Measurements from ENCODE around the gene CAPN15. TPM values are rescaled to one million over a fixed set of nuclear protein-coding genes. Genes with fewer than 3 reads are reported as not detected.

CAPN15 gene
- polyA plus RNA-seq, 3 donors = 3.4 to 42.6 (median 3.9) TPM

- Mint-ChIP-seq H3K4me1 (no peaks in the 10 kb centered on the region), H3K9me3 (peaks cover 0 to 3% (median 0%) of the 10 kb centered on the region in 7 donors), H3K36me3 (peaks cover 2 to 7% of the 10 kb centered on the region in 2 donors), H3K4me3 (no peak overlapping the region), H3K27ac (no peak overlapping the region), H3K27me3 (ENCODE audit: low read depth in 3 of 3) (no peaks in the 10 kb centered on the region)
- H3K9ac ChIP-seq (ENCODE audit: insufficient read depth, low read length, poor library complexity, severe bottlenecking) = no peak overlapping the region
- TF ChIP-seq CTCF (IDR thresholded peaks at IDR 0.05) = no peak
- H3K4me2 ChIP-seq (replicated peaks; ENCODE audit: extremely low read depth, low read length, poor library complexity, severe bottlenecking) = no peak overlapping the region
- H3K9me3 ChIP-seq (replicated peaks in 1 of 2; ENCODE audit: control insufficient read depth in 1 of 2, insufficient read depth in 1 of 2, low read length in 2 of 2) = no peaks in the 10 kb centered on the region
- H4K20me1 ChIP-seq (ENCODE audit: insufficient read depth, low read length) = no peaks in the 10 kb centered on the region
- over 99% methylated on average over 28 of the region's 35 CpGs for WGBS (ENCODE audit: insufficient coverage)
- no peaks in the 10 kb centered on the region for H3K36me3 ChIP-seq (replicated peaks in 1 of 2; ENCODE audit: control insufficient read depth in 1 of 2, insufficient read depth in 2 of 2, low read length in 2 of 2)
- DNase-seq = no peak
- H3K27ac ChIP-seq (ENCODE audit: low read depth in 1 of 2, low read length in 2 of 2) = no peak overlapping the region
- no peaks in the 10 kb centered on the region for H3K4me1 ChIP-seq (ENCODE audit: control insufficient read depth in 1 of 2, insufficient read depth in 2 of 2, low read length in 2 of 2)
- intact Hi-C loops (cut with micrococcal nuclease) = no loop called here
- no peaks in the 10 kb centered on the region for H3K27me3 ChIP-seq (ENCODE audit: control insufficient read depth in 2 of 2, insufficient read depth in 2 of 2, low read length in 2 of 2)
- H3K79me2 ChIP-seq (ENCODE audit: insufficient read depth, low read length) = no peaks in the 10 kb centered on the region
- H3K4me3 ChIP-seq (replicated peaks in 1 of 3; ENCODE audit: low read depth in 2 of 3, low read length in 3 of 3) = no peak overlapping the region
- H2AFZ ChIP-seq (ENCODE audit: insufficient read depth, low read depth, low read length, poor library complexity, severe bottlenecking) = no peak overlapping the region
Measured at GRCh38 chr16:510066-510825, 17.3 kb upstream of the CAPN15 start.

GRCh38 chr16:512802-513201 is 14.7 kb upstream of the CAPN15 start:
- Histone ChIP-seq H3K79me2 (ENCODE audit: insufficient read depth, low read length) (no peaks in the 10 kb centered on the region), H3K4me3 (replicated peaks in 1 of 3; ENCODE audit: low read depth in 2 of 3, low read length in 3 of 3) (no peak overlapping the region), H4K20me1 (ENCODE audit: insufficient read depth, low read length) (no peaks in the 10 kb centered on the region), H3K4me1 (ENCODE audit: control insufficient read depth in 1 of 2, insufficient read depth in 2 of 2, low read length in 2 of 2) (no peaks in the 10 kb centered on the region), H3K4me2 (replicated peaks; ENCODE audit: extremely low read depth, low read length, poor library complexity, severe bottlenecking) (no peak overlapping the region), H3K36me3 (replicated peaks in 1 of 2; ENCODE audit: control insufficient read depth in 1 of 2, insufficient read depth in 2 of 2, low read length in 2 of 2) (peaks cover 0 to 9% of the 10 kb centered on the region in 2 donors), H2AFZ (ENCODE audit: insufficient read depth, low read depth, low read length, poor library complexity, severe bottlenecking) (no peak overlapping the region), H3K9ac (ENCODE audit: insufficient read depth, low read length, poor library complexity, severe bottlenecking) (no peak overlapping the region), H3K27me3 (ENCODE audit: control insufficient read depth in 2 of 2, insufficient read depth in 2 of 2, low read length in 2 of 2) (no peaks in the 10 kb centered on the region), H3K27ac (ENCODE audit: low read depth in 1 of 2, low read length in 2 of 2) (no peak overlapping the region), H3K9me3 (replicated peaks in 1 of 2; ENCODE audit: control insufficient read depth in 1 of 2, insufficient read depth in 1 of 2, low read length in 2 of 2) (no peaks in the 10 kb centered on the region)
- Mint-ChIP-seq H3K9me3 (peaks cover 0 to 3% (median 0%) of the 10 kb centered on the region in 7 donors), H3K36me3 (peaks cover 0 to 11% of the 10 kb centered on the region in 2 donors), H3K4me1 (no peaks in the 10 kb centered on the region), H3K27ac (no peak overlapping the region), H3K4me3 (no peak overlapping the region), H3K27me3 (ENCODE audit: low read depth in 3 of 3) (no peaks in the 10 kb centered on the region)
- no peak for TF ChIP-seq CTCF (IDR thresholded peaks at IDR 0.05)
- intact Hi-C loops (cut with micrococcal nuclease) = no loop called here
- DNase-seq = no peak
- no CpG with 5 or more reads among the region's 6 CpGs for WGBS (ENCODE audit: insufficient coverage)

All from CD14-positive monocyte (primary cell).